TTC549 (cell line): ENCODE measurements around the gene SHANK2.

Experiments used
- FAIRE-seq: peaks from 2 replicates; lab custom pipeline; 2012; peaks lifted over from hg19 to GRCh38; lab: Jason Lieb, UNC

Gene SHANK2

GRCh38 chr11:71222318-71223080, 29.9 kb downstream of the SHANK2 start:
- no peak for FAIRE-seq

- no peak for FAIRE-seq
Observed at GRCh38 chr11:71221821-71222220, 30.6 kb downstream of the SHANK2 start.

DNA sequence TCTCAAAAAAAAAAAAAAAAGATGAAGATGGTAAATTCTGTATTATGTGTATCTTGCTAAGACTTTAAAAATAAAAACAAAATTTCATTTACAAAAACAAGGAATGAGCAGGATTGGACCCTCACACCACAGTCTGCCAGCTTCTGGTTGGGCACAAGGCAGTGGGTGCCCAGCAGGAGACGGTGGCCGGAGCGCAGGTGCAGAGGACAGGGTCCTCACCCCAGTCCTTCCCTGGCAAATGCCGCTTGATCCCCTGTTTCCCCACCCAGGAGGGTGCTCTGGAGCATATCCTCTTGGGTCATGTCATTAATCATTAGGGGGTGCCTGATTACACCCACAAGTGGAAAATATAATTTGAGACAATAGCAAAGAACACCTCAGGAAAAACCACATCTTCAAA, 31.2 kb downstream of the SHANK2 start:
- FAIRE-seq, result no peak

- FAIRE-seq, result no peak
Observed at GRCh38 chr11:71218789-71219499, 33.4 kb downstream of the SHANK2 start.

DNA sequence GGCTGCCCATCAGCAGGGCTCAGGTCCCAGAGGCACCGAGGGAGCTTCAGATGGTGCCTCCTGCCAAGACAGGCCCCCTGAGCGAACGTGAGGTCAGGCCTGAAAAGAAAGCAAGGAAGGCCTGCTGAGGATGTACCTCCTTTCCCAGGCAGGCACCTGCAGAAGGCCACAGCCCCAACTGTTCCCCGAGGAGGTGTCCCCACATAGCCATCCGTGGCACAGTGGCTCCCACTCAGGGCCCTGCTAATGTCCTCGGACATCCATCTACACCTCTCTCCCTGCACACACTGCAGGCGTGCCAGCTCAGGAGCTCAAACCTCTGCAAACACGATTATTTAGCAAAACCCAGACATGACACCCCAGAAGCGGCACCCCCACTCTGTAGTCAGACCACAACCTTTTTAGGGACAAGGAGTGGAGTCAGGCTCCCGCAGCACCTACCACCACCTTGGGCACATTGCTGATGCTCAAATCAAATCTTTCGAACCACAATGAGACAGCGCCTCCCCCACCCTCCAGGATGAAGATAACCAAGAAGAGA, 36.9 kb downstream of the SHANK2 start:
- FAIRE-seq, result no peak

- FAIRE-seq, result no peak
Observed at GRCh38 chr11:71214553-71215424, 37.6 kb downstream of the SHANK2 start.

- no peak for FAIRE-seq
Observed at GRCh38 chr11:71213696-71214552, 38.5 kb downstream of the SHANK2 start.

GRCh38 chr11:71212871-71213559, 39.4 kb downstream of the SHANK2 start:
- FAIRE-seq, result no peak

DNA sequence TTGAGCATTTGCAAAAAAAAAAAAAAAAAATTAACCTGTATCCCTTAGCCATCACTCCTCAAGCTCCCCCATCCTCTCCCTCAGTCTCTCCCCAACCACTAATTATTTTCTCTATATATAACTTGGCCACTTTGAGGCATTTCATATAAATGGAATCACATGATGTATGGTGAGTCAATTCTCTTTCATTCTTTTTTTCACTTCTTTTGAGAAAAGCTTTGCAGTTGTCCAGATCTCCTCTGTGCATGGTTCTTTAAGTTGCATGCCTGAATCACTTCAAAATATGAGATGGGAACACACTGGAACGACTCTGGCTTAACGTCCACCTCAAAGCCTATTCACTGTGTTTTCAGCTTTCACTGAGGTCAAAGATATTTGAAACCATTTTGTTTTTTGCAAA, 40.7 kb downstream of the SHANK2 start:
- FAIRE-seq, result no peak

GRCh38 chr11:71210861-71211260, 41.5 kb downstream of the SHANK2 start:
- no peak for FAIRE-seq

GRCh38 chr11:71209656-71210055, 42.7 kb downstream of the SHANK2 start:
- FAIRE-seq, result no peak

GRCh38 chr11:71209181-71209580, 43.2 kb downstream of the SHANK2 start:
- FAIRE-seq, result no peak

- no peak for FAIRE-seq
Observed at GRCh38 chr11:71208011-71208774, 44.2 kb downstream of the SHANK2 start.

GRCh38 chr11:71207563-71207962, 44.8 kb downstream of the SHANK2 start:
- no peak for FAIRE-seq

DNA sequence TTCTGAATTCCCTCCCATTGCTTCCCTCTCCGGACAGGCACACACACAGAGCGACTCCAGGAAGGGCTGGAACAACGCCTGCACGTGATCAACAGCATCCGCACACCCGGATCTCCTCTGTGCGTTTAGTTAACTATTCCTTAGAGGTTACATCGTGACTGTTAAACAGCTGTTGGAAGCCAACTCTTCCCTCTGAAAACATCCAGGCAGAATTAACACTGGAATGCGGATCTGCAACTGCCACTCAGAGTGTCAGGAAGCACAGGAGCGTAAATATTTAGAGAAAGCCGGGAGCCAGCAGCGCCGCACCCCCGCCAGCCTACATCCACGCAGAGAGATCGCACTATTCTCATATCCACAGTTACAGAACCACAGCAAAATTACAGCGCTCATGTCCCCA, 46.2 kb downstream of the SHANK2 start:
- no peak for FAIRE-seq

- no peak for FAIRE-seq
Observed at GRCh38 chr11:71204748-71205664, 47.4 kb downstream of the SHANK2 start.

DNA sequence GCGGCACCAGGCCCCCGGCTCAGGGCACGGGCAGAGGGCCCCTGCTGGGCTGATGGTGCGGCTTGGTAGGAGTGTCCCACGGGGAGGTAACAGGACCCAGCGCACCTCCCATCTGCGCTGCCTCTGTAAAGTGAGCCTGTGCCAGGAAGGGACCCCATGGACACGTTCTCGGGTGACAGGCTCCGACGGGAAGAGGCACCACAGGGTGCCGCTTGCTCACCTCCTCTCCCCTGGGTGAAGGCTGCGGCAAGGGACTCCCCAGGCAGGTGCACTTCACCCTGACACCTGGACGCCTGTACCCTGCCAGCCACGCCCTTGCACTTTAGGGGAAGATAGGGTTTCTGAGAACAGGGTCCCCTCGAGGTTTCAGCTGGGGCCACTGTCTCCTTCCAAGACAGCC, 48.1 kb downstream of the SHANK2 start:
- no peak for FAIRE-seq

- FAIRE-seq, result no peak
Observed at GRCh38 chr11:71203681-71204080, 48.7 kb downstream of the SHANK2 start.

GRCh38 chr11:71202966-71203365, 49.4 kb downstream of the SHANK2 start:
- FAIRE-seq, result no peak
